SK-N-SH (cell line): ENCODE measurements around the gene SLC13A3.

ENCODE experiments used
- GATA2 ChIP-seq: sonication (generic); formaldehyde crosslinking; IDR thresholded peaks from 2 replicates; pipeline ENCODE4 v1.5.0; 2020; ENCODE audit warnings: mild to moderate bottlenecking, missing genetic modification reagents
- TF ChIP-seq, protein P1 (sequence below): fragments of 150-350 bp; IDR thresholded peaks from 2 replicates; pipeline ENCODE4 v1.6.1; 2016; ENCODE audit warnings: mild to moderate bottlenecking, low read depth, low read length

DNA sequence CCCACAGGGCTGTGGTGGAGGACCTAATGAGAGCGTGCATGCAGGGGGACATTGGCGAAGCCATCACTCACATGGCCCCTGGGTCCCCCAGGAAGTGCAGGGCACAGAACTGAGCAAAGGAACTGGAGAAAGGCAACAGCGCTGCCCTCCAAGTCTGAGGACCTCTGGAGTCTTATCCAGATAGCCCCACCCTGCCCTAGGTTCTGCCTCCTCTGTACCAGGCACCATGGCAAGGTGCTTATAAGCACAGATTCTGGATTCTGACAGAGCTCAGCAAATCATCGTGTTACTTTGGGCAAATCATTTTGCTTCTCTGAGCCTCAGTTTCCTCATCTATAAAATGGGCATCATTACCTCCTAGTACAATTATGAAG, 44.5 kb downstream of the SLC13A3 start:
- no peak for TF ChIP-seq GATA2
- TF ChIP-seq, protein P1, sequence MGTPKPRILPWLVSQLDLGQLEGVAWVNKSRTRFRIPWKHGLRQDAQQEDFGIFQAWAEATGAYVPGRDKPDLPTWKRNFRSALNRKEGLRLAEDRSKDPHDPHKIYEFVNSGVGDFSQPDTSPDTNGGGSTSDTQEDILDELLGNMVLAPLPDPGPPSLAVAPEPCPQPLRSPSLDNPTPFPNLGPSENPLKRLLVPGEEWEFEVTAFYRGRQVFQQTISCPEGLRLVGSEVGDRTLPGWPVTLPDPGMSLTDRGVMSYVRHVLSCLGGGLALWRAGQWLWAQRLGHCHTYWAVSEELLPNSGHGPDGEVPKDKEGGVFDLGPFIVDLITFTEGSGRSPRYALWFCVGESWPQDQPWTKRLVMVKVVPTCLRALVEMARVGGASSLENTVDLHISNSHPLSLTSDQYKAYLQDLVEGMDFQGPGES: no peak
